Aortic smooth muscle cell (primary cell): ENCODE results near the gene PRSS53. TPM values are rescaled to one million over a fixed set of nuclear protein-coding genes. Genes with fewer than 3 reads are reported as not detected.

ENCODE experiments used
- total RNA-seq: library from RNA; depleted of rRNA; stranded (reverse); fragments of >200 nt; gene quantifications from 2 replicates; pipeline ENCODE4 v1.2.3, GENCODE V29; 2014

Gene PRSS53
- total RNA-seq, result 1.3 and 1.5 TPM in 2 replicates

GRCh38 chr16:31088459-31089183 is at the start of gene PRSS53:
TSS of gene PRSS53 (minus strand) at chr16:31088943. CDS start at chr16:31088809, 134 bp downstream.

GRCh38 chr16:31135535-31136286 is 47.0 kb upstream of the PRSS53 start, which contains the start of gene PRSS8:
TSS of gene PRSS8 (minus strand) at chr16:31135727. CDS start at chr16:31135498, 229 bp downstream.

GRCh38 chr16:31117384-31118222 is 28.9 kb upstream of the PRSS53 start, which contains the start of gene KAT8:
TSS of gene KAT8 (plus strand) at chr16:31117664. CDS start at chr16:31117682, 18 bp downstream.

GRCh38 chr16:31108035-31108793 is 19.5 kb upstream of the PRSS53 start, which contains the start of gene BCKDK:
TSS of gene BCKDK (plus strand) at chr16:31108386. CDS start at chr16:31109224, 838 bp downstream.

GRCh38 chr16:31094424-31095120 is 5.8 kb upstream of the PRSS53 start, which contains the start of gene VKORC1:
TSS of gene VKORC1 (minus strand) at chr16:31094797. CDS start at chr16:31094729, 68 bp downstream.

GRCh38 chr16:31073970-31074813 is 14.6 kb downstream of the PRSS53 start, which contains the start of the genes ZNF646 and ZNF668:
TSS of gene ZNF646 (plus strand) at chr16:31074422. CDS start at chr16:31076325, 1,903 bp downstream.
TSS of gene ZNF668 (minus strand) at chr16:31074240. CDS start at chr16:31064459, 9,781 bp downstream.

Other genes with a start within 250 kb of the PRSS53 start
- 44.0 and 51.7 TPM in 2 replicates for gene BCL7C, start 194.9 kb downstream of the PRSS53 start, total RNA-seq
- 0.81 and 0.92 TPM in 2 replicates for gene CTF1, start 192.3 kb downstream of the PRSS53 start, total RNA-seq
- gene FBXL19, start 165.4 kb downstream of the PRSS53 start, total RNA-seq, result 12.9 and 13.2 TPM in 2 replicates
- 31.3 and 38.6 TPM in 2 replicates for gene ORAI3, start 139.9 kb downstream of the PRSS53 start, total RNA-seq
- gene SETD1A, start 131.2 kb downstream of the PRSS53 start, total RNA-seq, result 1.7 and 3.4 TPM in 2 replicates
- 25.8 and 27.6 TPM in 2 replicates for gene HSD3B7, start 103.7 kb downstream of the PRSS53 start, total RNA-seq
- 0.25 and 0.40 TPM in 2 replicates for gene STX1B, start 78.3 kb downstream of the PRSS53 start, total RNA-seq
- gene STX4, start 55.4 kb downstream of the PRSS53 start, total RNA-seq, result 25.3 and 29.5 TPM in 2 replicates
- 7.5 and 9.6 TPM in 2 replicates for gene ZNF668, start 14.7 kb downstream of the PRSS53 start, total RNA-seq
- gene ZNF646, start 14.5 kb downstream of the PRSS53 start, total RNA-seq, result 9.9 and 11.1 TPM in 2 replicates
- 91.0 and 98.6 TPM in 2 replicates for gene VKORC1, start 5.9 kb upstream of the PRSS53 start, total RNA-seq
- gene BCKDK, start 19.4 kb upstream of the PRSS53 start, total RNA-seq, result 12.2 and 13.7 TPM in 2 replicates
- 36.3 and 38.7 TPM in 2 replicates for gene KAT8, start 28.7 kb upstream of the PRSS53 start, total RNA-seq
- not detected in 2 replicates for gene PRSS8, start 46.8 kb upstream of the PRSS53 start, total RNA-seq
- 0.53 and 0.62 TPM in 2 replicates for gene PRSS36, start 61.1 kb upstream of the PRSS53 start, total RNA-seq
- 35.0 and 37.7 TPM in 2 replicates for gene FUS, start 91.2 kb upstream of the PRSS53 start, total RNA-seq
- gene PYCARD, start 113.8 kb upstream of the PRSS53 start, total RNA-seq, result 37.1 and 42.5 TPM in 2 replicates
- not detected in 2 replicates for gene TRIM72, start 125.2 kb upstream of the PRSS53 start, total RNA-seq
- not detected in 2 replicates for gene PYDC1, start 128.2 kb upstream of the PRSS53 start, total RNA-seq
- gene ITGAM, start 171.0 kb upstream of the PRSS53 start, total RNA-seq, result under 0.01 TPM in 1 of 2 replicates, not detected in the other